Stimulated activated CD8-positive, alpha-beta memory T cell treated with anti-CD3 and anti-CD28 coated beads, Interleukin-4, amount 100 ng/mL, for 48 hours (primary cell): Measurements from ENCODE around the gene ARPC1B.
"Not testable (repeated sequence)": the region's sequence is repeated elsewhere in the genome, so short reads cannot be mapped to it uniquely, and the experiment has no call there.

Source experiments
- DNase-seq: peaks from one replicate; pipeline ENCODE4 v3.0.0-alpha.2; 2020

The ARPC1B gene

GRCh38 chr7:99415513-99416127 lies 41.1 kb downstream of the ARPC1B start:
- peak; percentile 62 for DNase-seq

GRCh38 chr7:99418260-99418659 lies 43.7 kb downstream of the ARPC1B start:
- no peak for DNase-seq

- no peak for DNase-seq
These were observed 44.9 kb downstream of the ARPC1B start for GRCh38 chr7:99419323-99420021.

- no peak for DNase-seq
These were observed 45.7 kb downstream of the ARPC1B start for GRCh38 chr7:99420213-99420612.

GRCh38 chr7:99420986-99421385 lies 46.5 kb downstream of the ARPC1B start:
- no peak for DNase-seq

- no peak for DNase-seq
These were observed 47.7 kb downstream of the ARPC1B start for GRCh38 chr7:99422186-99422585.

- no peak for DNase-seq
These were observed 48.1 kb downstream of the ARPC1B start for GRCh38 chr7:99422625-99423024.

- DNase-seq, result no peak
These were observed 50.6 kb downstream of the ARPC1B start for GRCh38 chr7:99424932-99425730.

GRCh38 chr7:99428972-99429566 lies 54.5 kb downstream of the ARPC1B start:
- DNase-seq, result no peak

GRCh38 chr7:99429756-99430155 lies 55.2 kb downstream of the ARPC1B start:
- DNase-seq, result no peak

GRCh38 chr7:99431756-99432540 lies 57.4 kb downstream of the ARPC1B start:
- DNase-seq, result not testable (repeated sequence)

GRCh38 chr7:99433158-99433557 lies 58.6 kb downstream of the ARPC1B start:
- no peak for DNase-seq

GRCh38 chr7:99437946-99438572 lies 63.5 kb downstream of the ARPC1B start:
- DNase-seq, result no peak

- peak; percentile 96 for DNase-seq
These were observed 64.3 kb downstream of the ARPC1B start, which contains the start of the genes CPSF4 and PTCD1 for GRCh38 chr7:99438573-99439480. CPSF4 (plus strand) TSS chr7:99438943; CDS start chr7:99439083, 140 bp downstream. PTCD1 (minus strand) TSS chr7:99438798; CDS start chr7:99435242, 3,556 bp downstream.

GRCh38 chr7:99440195-99440594 lies 65.7 kb downstream of the ARPC1B start:
- DNase-seq, result no peak
